Esophagus muscularis mucosa (tissue), 4 donors: ENCODE measurements around the gene ELOVL6. TPM values are rescaled to one million over a fixed set of nuclear protein-coding genes. Genes with fewer than 3 reads are reported as not detected.
"Not testable (repeated sequence)": the region's sequence is repeated elsewhere in the genome, so short reads cannot be mapped to it uniquely, and the experiment has no call there.

Experiments
- DNase-seq: peaks from one replicate; pipeline ENCODE4 v3.0.0-alpha.2; 2017; ENCODE audit errors: extremely low spot score
- H3K27ac ChIP-seq, 4 donors: fragments of 200-600 bp; sonication (generic); replicated peaks in 1 of 4; 1 replicate in 3 of 4; 2 replicates in 1 of 4; pipeline ENCODE4 v1.5.1; 2016 to 2019; ENCODE audit warnings: mild to moderate bottlenecking in 1 of 4
- H3K27me3 ChIP-seq, 4 donors: fragments of 200-600 bp; sonication (generic); one replicate each; pipeline versions ENCODE4 v1.5.1 to v1.6.0; 2016 to 2019
- H3K36me3 ChIP-seq, 4 donors: fragments of 200-600 bp; sonication (generic); one replicate each; pipeline ENCODE4 v1.5.1; 2016 to 2019
- H3K4me1 ChIP-seq, 4 donors: fragments of 200-600 bp; sonication (generic); one replicate each; pipeline ENCODE4 v1.5.1; 2016 to 2019
- H3K4me3 ChIP-seq, 4 donors: fragments of 200-600 bp; sonication (generic); 1 replicate in 2 of 4; 2 replicates in 2 of 4; pipeline ENCODE4 v1.5.1; 2016 to 2019; ENCODE audit warnings: mild to moderate bottlenecking in 4 of 4, moderate library complexity in 1 of 4
- H3K9me3 ChIP-seq, 4 donors: fragments of 200-600 bp; sonication (generic); 1 replicate in 3 of 4; 2 replicates in 1 of 4; pipeline ENCODE4 v1.5.1; 2016 to 2019
- EP300 ChIP-seq: sonication (generic); formaldehyde crosslinking; IDR thresholded peaks from one replicate; pipeline ENCODE4 v1.6.1; 2017; ENCODE audit warnings: antibody characterized with exemption
- POLR2A ChIP-seq: fragments of 450-650 bp; IDR thresholded peaks from one replicate; pipeline ENCODE4 v1.6.1; 2017; ENCODE audit warnings: antibody characterized with exemption, moderate library complexity, mild to moderate bottlenecking, low read depth
- POLR2AphosphoS5 ChIP-seq, 2 donors: sonication (generic); formaldehyde crosslinking; IDR thresholded peaks; one replicate each; pipeline ENCODE4 v1.6.1; 2017; ENCODE audit warnings: antibody characterized with exemption in 2 of 2
- WGBS: methylation state at CpG from one replicate; pipeline ENCODE4 v1.1.5; 2018; 5-methylcytosine and 5-hydroxymethylcytosine counted together
- intact Hi-C: fragments of 100-400 bp; cut with DNase I; formaldehyde crosslinking; loops from one replicate; pipeline ENCODE4 v1.15.1; 2023
- total RNA-seq, 4 donors: library from RNA; depleted of rRNA; stranded (reverse); fragments of >200 nt; gene quantifications; one replicate each; pipeline versions ENCODE4 v1.1.0 to v1.2.1, GENCODE V29; 2016
- TF ChIP-seq, protein P1 (sequence below), 3 experiments: fragments of 200-600 bp in 2 of 3; fragments of 450-650 bp in 1 of 3; sonication (generic) in 2 of 3; IDR thresholded peaks; one replicate each; pipeline ENCODE4 v1.5.1; 2017 to 2019; ENCODE audit warnings: antibody characterized with exemption in 3 of 3, mild to moderate bottlenecking in 2 of 3, moderate library complexity in 1 of 3

The ELOVL6 gene
- total RNA-seq, 4 donors from 2014 or later, result 1.7 to 3.1 (median 2.3) TPM

GRCh38 chr4:110231869-110232268 lies 33.5 kb upstream of the ELOVL6 start:
- intact Hi-C loops, result no loop called here
- no peaks in the 10 kb centered on the region for H3K36me3 ChIP-seq
- no peak overlapping the region for H3K27ac ChIP-seq
- 93% methylated on average over 4 of the region's 4 CpGs for WGBS
- no peaks in the 10 kb centered on the region for H3K27me3 ChIP-seq
- no peaks in the 10 kb centered on the region for H3K9me3 ChIP-seq
- no peak overlapping the region for H3K4me3 ChIP-seq
- TF ChIP-seq POLR2AphosphoS5 (IDR thresholded peaks at IDR 0.05) (no peak), EP300 (no peak), POLR2A (no peak)
- TF ChIP-seq, protein P1, sequence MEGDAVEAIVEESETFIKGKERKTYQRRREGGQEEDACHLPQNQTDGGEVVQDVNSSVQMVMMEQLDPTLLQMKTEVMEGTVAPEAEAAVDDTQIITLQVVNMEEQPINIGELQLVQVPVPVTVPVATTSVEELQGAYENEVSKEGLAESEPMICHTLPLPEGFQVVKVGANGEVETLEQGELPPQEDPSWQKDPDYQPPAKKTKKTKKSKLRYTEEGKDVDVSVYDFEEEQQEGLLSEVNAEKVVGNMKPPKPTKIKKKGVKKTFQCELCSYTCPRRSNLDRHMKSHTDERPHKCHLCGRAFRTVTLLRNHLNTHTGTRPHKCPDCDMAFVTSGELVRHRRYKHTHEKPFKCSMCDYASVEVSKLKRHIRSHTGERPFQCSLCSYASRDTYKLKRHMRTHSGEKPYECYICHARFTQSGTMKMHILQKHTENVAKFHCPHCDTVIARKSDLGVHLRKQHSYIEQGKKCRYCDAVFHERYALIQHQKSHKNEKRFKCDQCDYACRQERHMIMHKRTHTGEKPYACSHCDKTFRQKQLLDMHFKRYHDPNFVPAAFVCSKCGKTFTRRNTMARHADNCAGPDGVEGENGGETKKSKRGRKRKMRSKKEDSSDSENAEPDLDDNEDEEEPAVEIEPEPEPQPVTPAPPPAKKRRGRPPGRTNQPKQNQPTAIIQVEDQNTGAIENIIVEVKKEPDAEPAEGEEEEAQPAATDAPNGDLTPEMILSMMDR (IDR thresholded peaks at IDR 0.05), result no peak
- no peak for DNase-seq
- no peaks in the 10 kb centered on the region for H3K4me1 ChIP-seq

DNA sequence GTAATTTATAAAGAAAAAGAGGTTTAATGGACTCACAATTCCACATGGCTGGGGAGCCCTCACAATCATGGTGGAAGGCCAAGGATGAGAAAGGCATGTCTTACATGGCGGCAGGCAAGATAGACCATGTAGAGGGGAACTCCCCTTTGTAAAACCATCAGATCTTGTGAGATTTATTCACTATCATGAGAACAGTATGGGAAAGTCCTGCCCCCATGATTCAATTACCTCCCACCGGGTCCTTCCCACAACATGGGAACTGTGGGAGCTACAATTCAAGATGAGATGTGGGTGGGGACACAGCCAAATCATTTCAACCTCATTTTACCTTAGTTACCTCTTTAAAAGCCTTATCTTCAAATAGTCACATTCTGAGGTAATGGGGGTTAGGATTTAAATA lies 30.9 kb upstream of the ELOVL6 start:
- intact Hi-C loops, result no loop called here
- Histone ChIP-seq H3K27me3 (no peaks in the 10 kb centered on the region), H3K36me3 (no peaks in the 10 kb centered on the region), H3K4me1 (no peaks in the 10 kb centered on the region), H3K27ac (no peak overlapping the region), H3K4me3 (no peak overlapping the region), H3K9me3 (no peaks in the 10 kb centered on the region)
- DNase-seq, result no peak
- TF ChIP-seq EP300 (no peak), POLR2A (no peak), POLR2AphosphoS5 (IDR thresholded peaks at IDR 0.05) (no peak)
- TF ChIP-seq, protein P1 (IDR thresholded peaks at IDR 0.05), result no peak
- WGBS, result 100% methylated on average over 2 of the region's 2 CpGs

- Histone ChIP-seq H3K9me3 (no peaks in the 10 kb centered on the region), H3K4me3 (no peak overlapping the region), H3K27me3 (no peaks in the 10 kb centered on the region), H3K4me1 (no peaks in the 10 kb centered on the region), H3K27ac (no peak overlapping the region), H3K36me3 (no peaks in the 10 kb centered on the region)
- no peak for DNase-seq
- intact Hi-C loops, result no loop called here
- TF ChIP-seq EP300 (no peak), POLR2AphosphoS5 (IDR thresholded peaks at IDR 0.05) (no peak)
- TF ChIP-seq, protein P1 (IDR thresholded peaks at IDR 0.05), result no peak
- 23% methylated on average over 4 of the region's 4 CpGs for WGBS
Measured at GRCh38 chr4:110224812-110225211, 26.4 kb upstream of the ELOVL6 start.

GRCh38 chr4:110224142-110224541 lies 25.7 kb upstream of the ELOVL6 start:
- no peak for DNase-seq
- Histone ChIP-seq H3K27me3 (no peaks in the 10 kb centered on the region), H3K36me3 (no peaks in the 10 kb centered on the region), H3K9me3 (peaks cover 0 to under 1% (median 0%) of the 10 kb centered on the region in 4 donors), H3K4me3 (no peak overlapping the region), H3K4me1 (no peaks in the 10 kb centered on the region), H3K27ac (no peak overlapping the region)
- intact Hi-C loops, result no loop called here
- 95% methylated on average over 2 of the region's 2 CpGs for WGBS
- TF ChIP-seq EP300 (no peak), POLR2AphosphoS5 (IDR thresholded peaks at IDR 0.05) (no peak), POLR2A (no peak)
- TF ChIP-seq, protein P1 (IDR thresholded peaks at IDR 0.05), result no peak

- intact Hi-C loops, H3K27ac ChIP-seq: not testable (repeated sequence)
- WGBS, result 100% methylated on average over 1 of the region's 1 CpG
Measured at GRCh38 chr4:110218935-110219334, 20.5 kb upstream of the ELOVL6 start.

DNA sequence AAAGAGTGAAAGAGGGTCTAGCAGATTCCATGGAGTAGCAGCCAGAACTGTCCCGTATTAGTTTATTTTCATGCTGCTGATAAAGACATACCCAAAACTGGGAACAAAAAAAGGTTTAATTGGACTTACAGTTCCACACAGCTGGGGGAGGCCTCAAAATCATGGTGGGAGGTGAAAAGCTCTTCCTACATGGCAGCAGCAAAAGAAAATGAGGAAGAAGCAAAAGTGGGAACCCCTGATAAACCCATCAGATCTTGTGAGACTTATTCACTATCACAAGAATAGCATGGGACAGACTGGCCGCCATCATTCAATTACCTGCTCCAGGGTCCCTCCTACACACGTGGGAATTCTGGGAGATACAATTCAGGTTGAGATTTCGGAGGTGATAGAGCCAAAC lies 18.8 kb upstream of the ELOVL6 start:
- DNase-seq, H3K4me3 ChIP-seq, H3K36me3 ChIP-seq, H3K27ac ChIP-seq, intact Hi-C loops, H3K9me3 ChIP-seq, H3K27me3 ChIP-seq, H3K4me1 ChIP-seq: not testable (repeated sequence)
- 87% methylated on average over 4 of the region's 4 CpGs for WGBS

More at GRCh38 chr4:110218935-110219334, 20.5 kb upstream of the ELOVL6 start:
- H3K4me1 ChIP-seq, H3K9me3 ChIP-seq, H3K36me3 ChIP-seq, H3K27me3 ChIP-seq, H3K4me3 ChIP-seq, DNase-seq: not testable (repeated sequence)
